Transverse colon (tissue), 4 donors: Measurements from ENCODE around the gene F2RL2.

Experiments
- CTCF ChIP-seq, 5 experiments: fragments of 200-600 bp in 3 of 5; fragments of 450-650 bp in 2 of 5; sonication (generic) in 3 of 5; IDR thresholded peaks; 1 replicate in 2 of 5; 2 replicates in 3 of 5; pipeline ENCODE4 v1.5.1; 2016 to 2017; ENCODE audit warnings: antibody characterized with exemption in 5 of 5, inconsistent platforms in 3 of 5, mild to moderate bottlenecking in 2 of 5, moderate library complexity in 1 of 5
- POLR2A ChIP-seq: fragments of 450-650 bp; IDR thresholded peaks from one replicate; pipeline ENCODE4 v1.6.1; 2016; ENCODE audit warnings: antibody characterized with exemption, mild to moderate bottlenecking, moderate library complexity
- POLR2AphosphoS5 ChIP-seq, 3 donors: sonication (generic); formaldehyde crosslinking; IDR thresholded peaks; one replicate each; pipeline ENCODE4 v1.6.1; 2016; ENCODE audit warnings: antibody characterized with exemption in 3 of 3

DNA sequence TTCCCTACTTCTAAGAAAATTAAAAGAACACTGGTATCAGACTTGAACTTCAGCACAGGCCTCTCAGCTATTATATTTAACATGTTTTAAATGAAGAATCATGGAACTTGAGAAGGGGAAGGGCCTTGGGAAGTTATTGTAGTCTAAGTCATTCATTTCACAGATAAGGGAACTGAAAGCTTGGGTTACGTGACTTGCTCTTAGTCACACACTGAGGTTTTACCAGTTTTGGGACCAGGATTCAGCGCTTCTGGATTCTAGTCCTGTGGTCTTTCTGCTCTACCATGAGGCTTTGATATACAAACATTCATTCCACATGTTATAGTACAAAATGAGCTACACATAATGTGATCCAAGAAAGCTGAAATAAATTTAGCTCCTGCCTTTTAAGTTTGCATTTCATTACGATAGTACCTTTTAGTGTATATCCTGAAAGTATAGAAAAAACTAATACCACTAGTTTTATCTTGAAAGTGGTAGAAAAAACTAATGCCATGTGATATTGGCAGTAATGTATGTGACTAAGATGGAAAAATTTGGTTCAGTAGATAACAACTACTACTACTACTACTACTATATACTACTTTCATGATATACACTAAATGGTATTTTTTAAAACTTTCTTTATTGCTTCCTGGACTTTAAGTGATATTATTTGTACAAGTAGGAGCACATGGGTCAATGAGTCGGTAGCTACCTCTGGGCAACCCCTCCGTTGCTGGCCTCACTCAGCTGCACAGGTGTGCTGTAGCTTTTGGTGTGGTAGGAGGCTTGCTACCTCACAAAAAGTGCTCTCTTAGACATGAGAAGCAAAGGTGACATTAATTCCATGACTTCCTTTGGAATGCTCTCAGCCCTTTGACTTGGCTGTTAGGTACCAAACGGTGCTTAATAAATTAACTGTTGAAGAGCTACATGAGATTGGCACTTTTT, 40.7 kb downstream of the F2RL2 start:
- TF ChIP-seq CTCF (IDR thresholded peaks at IDR 0.05) = no peak
- TF ChIP-seq POLR2AphosphoS5 (IDR thresholded peaks at IDR 0.05) = no peak
- TF ChIP-seq POLR2A = no peak
